Measurements from ENCODE around the gene KRT28.

DNA sequence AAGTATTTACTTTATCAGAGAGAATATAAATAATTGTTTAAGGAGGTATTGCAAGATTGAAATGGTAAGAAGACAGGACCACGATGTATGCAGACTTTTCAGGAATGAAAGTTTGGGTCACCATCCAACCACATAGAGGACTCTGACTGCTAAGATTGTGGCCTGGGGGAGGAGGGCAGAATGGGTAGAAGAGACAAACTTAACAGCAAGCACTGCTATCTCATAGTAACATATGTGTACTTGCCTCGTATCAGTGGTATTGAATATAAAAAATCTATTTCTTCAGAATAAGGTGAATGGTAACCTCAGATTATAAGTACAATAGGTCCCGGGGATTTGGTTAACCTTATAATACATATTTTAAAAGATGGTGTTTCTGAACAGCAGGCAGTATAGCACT is 16.8 kb upstream of the KRT28 start:
- TF ChIP-seq ELK1 (IDR thresholded peaks at IDR 0.05; ENCODE audit: low read depth, low read length), result no peak
- TF ChIP-seq POLR2A (IDR thresholded peaks at IDR 0.05; ENCODE audit: low read length), result no peak
- no peak for TF ChIP-seq PBX3 (IDR thresholded peaks at IDR 0.05)
- TF ChIP-seq EHMT2 (IDR thresholded peaks at IDR 0.05; ENCODE audit: low read depth), result no peak
- TF ChIP-seq, protein P1, sequence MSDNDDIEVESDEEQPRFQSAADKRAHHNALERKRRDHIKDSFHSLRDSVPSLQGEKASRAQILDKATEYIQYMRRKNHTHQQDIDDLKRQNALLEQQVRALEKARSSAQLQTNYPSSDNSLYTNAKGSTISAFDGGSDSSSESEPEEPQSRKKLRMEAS (IDR thresholded peaks at IDR 0.05), result no peak
- TF ChIP-seq RNF2 (IDR thresholded peaks at IDR 0.05; ENCODE audit: borderline replicate concordance, low read depth), result no peak
- TF ChIP-seq, protein P2, sequence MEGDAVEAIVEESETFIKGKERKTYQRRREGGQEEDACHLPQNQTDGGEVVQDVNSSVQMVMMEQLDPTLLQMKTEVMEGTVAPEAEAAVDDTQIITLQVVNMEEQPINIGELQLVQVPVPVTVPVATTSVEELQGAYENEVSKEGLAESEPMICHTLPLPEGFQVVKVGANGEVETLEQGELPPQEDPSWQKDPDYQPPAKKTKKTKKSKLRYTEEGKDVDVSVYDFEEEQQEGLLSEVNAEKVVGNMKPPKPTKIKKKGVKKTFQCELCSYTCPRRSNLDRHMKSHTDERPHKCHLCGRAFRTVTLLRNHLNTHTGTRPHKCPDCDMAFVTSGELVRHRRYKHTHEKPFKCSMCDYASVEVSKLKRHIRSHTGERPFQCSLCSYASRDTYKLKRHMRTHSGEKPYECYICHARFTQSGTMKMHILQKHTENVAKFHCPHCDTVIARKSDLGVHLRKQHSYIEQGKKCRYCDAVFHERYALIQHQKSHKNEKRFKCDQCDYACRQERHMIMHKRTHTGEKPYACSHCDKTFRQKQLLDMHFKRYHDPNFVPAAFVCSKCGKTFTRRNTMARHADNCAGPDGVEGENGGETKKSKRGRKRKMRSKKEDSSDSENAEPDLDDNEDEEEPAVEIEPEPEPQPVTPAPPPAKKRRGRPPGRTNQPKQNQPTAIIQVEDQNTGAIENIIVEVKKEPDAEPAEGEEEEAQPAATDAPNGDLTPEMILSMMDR (IDR thresholded peaks at IDR 0.05), result no peak
- no peak for TF ChIP-seq GATA3 (IDR thresholded peaks at IDR 0.05; ENCODE audit: borderline replicate concordance)
